Measurements from ENCODE around the gene CYP4F22. TPM values are rescaled to one million over a fixed set of nuclear protein-coding genes. Genes with fewer than 3 reads are reported as not detected.

The CYP4F22 gene
- total and polyA plus RNA-seq, 2 of the 8 experiments (the other 6 are each of a cell fraction or from before 2014, with no cell fraction given): not detected

DNA sequence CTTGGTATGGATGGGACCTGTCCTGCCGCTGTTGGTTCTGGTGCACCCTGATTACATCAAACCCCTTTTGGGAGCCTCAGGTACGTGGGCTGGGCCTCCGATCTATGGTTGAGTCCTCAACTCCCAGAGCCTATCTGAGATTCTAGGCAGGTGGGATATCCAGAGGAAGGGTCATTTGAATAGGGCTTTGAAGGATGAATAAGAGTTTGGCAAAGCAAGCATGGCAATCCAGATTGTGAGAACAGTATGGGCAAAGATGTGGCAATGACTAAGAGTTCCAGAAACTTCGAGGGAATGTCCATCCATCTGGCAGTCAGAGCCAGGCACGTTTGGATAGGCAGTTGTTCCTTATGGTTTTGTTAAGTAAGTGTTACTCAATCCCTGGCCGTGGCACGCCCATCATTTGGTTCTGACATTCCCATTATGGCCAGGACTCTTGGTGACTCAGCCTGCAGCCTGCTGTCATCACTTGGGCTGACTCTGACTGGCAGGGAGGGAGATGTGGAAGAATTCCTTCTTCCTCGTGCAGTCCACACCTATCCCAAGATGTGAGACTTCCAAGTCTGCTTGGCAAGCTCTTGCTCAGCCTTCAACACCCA lies 21.5 kb downstream of the CYP4F22 start (continued):
- TF ChIP-seq CBX8 (IDR thresholded peaks at IDR 0.05; ENCODE audit: borderline replicate concordance, low read depth, low read length): no peak
- no peak for TF ChIP-seq GTF2F1 (IDR thresholded peaks at IDR 0.05; ENCODE audit: borderline replicate concordance, low read depth, low read length)
- no peak for TF ChIP-seq KDM1A (IDR thresholded peaks at IDR 0.05; ENCODE audit: borderline replicate concordance, low read length)
- no peak for TF ChIP-seq KDM5A (IDR thresholded peaks at IDR 0.05; ENCODE audit: low read length)
- no peak for TF ChIP-seq SIRT6 (IDR thresholded peaks at IDR 0.05; ENCODE audit: low read length)
- no peak for TF ChIP-seq CHD1 (IDR thresholded peaks at IDR 0.05; ENCODE audit: low read depth, low read length)
